Measurements from ENCODE around the gene ESRRB.
A peak's percentile ranks its signal among the peaks of the same experiment; 100 is the strongest.
"Not testable (repeated sequence)": the region's sequence is repeated elsewhere in the genome, so short reads cannot be mapped to it uniquely, and the experiment has no call there.

Gene ESRRB

GRCh38 chr14:76498976-76499375 lies 123.0 kb downstream of the ESRRB start:
- no peak for DNase-seq

- DNase-seq: no peak
Observed at GRCh38 chr14:76499399-76499798, 123.5 kb downstream of the ESRRB start.

- no peak for DNase-seq
Observed at GRCh38 chr14:76500011-76500410, 124.1 kb downstream of the ESRRB start.

- DNase-seq: no peak
Observed at GRCh38 chr14:76500480-76500879, 124.5 kb downstream of the ESRRB start.

- DNase-seq: no peak
Observed at GRCh38 chr14:76501156-76501720, 125.3 kb downstream of the ESRRB start.

GRCh38 chr14:76502219-76502618 lies 126.3 kb downstream of the ESRRB start:
- no peak for DNase-seq

GRCh38 chr14:76502638-76503037 lies 126.7 kb downstream of the ESRRB start:
- no peak for DNase-seq

- DNase-seq: no peak
Observed at GRCh38 chr14:76509311-76509710, 133.4 kb downstream of the ESRRB start.

GRCh38 chr14:76510181-76510580 lies 134.2 kb downstream of the ESRRB start:
- no peak for DNase-seq

- peak; percentile 11 for DNase-seq
Observed at GRCh38 chr14:76514213-76514998, 138.5 kb downstream of the ESRRB start.

GRCh38 chr14:76516884-76517283 lies 140.9 kb downstream of the ESRRB start:
- DNase-seq: no peak

- no peak for DNase-seq
Observed at GRCh38 chr14:76518366-76518765, 142.4 kb downstream of the ESRRB start.

- no peak for DNase-seq
Observed at GRCh38 chr14:76525106-76525821, 149.3 kb downstream of the ESRRB start.

GRCh38 chr14:76531085-76531484 lies 155.1 kb downstream of the ESRRB start:
- DNase-seq: no peak

GRCh38 chr14:76531821-76532318 lies 155.9 kb downstream of the ESRRB start:
- DNase-seq: no peak

- not testable (repeated sequence) for DNase-seq
Observed at GRCh38 chr14:76536636-76537035, 160.7 kb downstream of the ESRRB start.

GRCh38 chr14:76537906-76538647 lies 162.1 kb downstream of the ESRRB start:
- no peak for DNase-seq

- DNase-seq: no peak
Observed at GRCh38 chr14:76538648-76539008, 162.7 kb downstream of the ESRRB start.

GRCh38 chr14:76539130-76539529 lies 163.2 kb downstream of the ESRRB start:
- no peak for DNase-seq

GRCh38 chr14:76541594-76542219 lies 165.8 kb downstream of the ESRRB start:
- no peak for DNase-seq

- DNase-seq: peak; percentile 5
Observed at GRCh38 chr14:76546426-76547221, 170.7 kb downstream of the ESRRB start.

- DNase-seq: no peak
Observed at GRCh38 chr14:76547831-76548230, 171.9 kb downstream of the ESRRB start.
